T-helper 17 cell (primary cell): ENCODE data around the gene SELENOS. TPM values are rescaled to one million over a fixed set of nuclear protein-coding genes. Genes with fewer than 3 reads are reported as not detected.

Experiments used
- ATAC-seq: fragments of 150-1000 bp; cut with Tn5 transposase; 2 replicates; pipeline ENCODE4 v1.10.0; 2021; ENCODE audit warnings: mild to moderate bottlenecking, moderate library complexity
- DNase-seq, 3 donors: peaks; one replicate each; pipeline versions ENCODE4 v3.0.0 to v3.0.0-alpha.2; 2020 to 2021
- H3K9me3 ChIP-seq: one replicate; pipeline ENCODE4 v1.7.0; 2013; ENCODE audit warnings: low read length, mild to moderate bottlenecking; ENCODE audit not compliant: control insufficient read depth, poor library complexity, severe bottlenecking
- H3K27ac Mint-ChIP-seq: one replicate; pipeline ENCODE4 v1.8.0; 2022; ENCODE audit warnings: mild to moderate bottlenecking, moderate library complexity, mixed read lengths
- H3K27me3 Mint-ChIP-seq: one replicate; pipeline ENCODE4 v1.8.0; 2022; ENCODE audit warnings: mixed read lengths
- H3K36me3 Mint-ChIP-seq: one replicate; pipeline ENCODE4 v1.8.0; 2022; ENCODE audit warnings: low read depth, mixed read lengths
- H3K4me1 Mint-ChIP-seq: one replicate; pipeline ENCODE4 v1.8.0; 2022; ENCODE audit warnings: mild to moderate bottlenecking, mixed read lengths
- H3K4me3 Mint-ChIP-seq: one replicate; pipeline ENCODE4 v1.8.0; 2022; ENCODE audit warnings: mild to moderate bottlenecking, moderate library complexity, mixed read lengths
- total RNA-seq, 4 donors: library from RNA in 2 of 4; stranded (reverse) in 2 of 4; gene quantifications; one replicate each; pipeline ENCODE4 v1.2.3 and lab custom pipeline; 2022 to 2026

The SELENOS gene
- total RNA-seq, 2 donors from 2014 or later, result 28.0 to 36.3 TPM

DNA sequence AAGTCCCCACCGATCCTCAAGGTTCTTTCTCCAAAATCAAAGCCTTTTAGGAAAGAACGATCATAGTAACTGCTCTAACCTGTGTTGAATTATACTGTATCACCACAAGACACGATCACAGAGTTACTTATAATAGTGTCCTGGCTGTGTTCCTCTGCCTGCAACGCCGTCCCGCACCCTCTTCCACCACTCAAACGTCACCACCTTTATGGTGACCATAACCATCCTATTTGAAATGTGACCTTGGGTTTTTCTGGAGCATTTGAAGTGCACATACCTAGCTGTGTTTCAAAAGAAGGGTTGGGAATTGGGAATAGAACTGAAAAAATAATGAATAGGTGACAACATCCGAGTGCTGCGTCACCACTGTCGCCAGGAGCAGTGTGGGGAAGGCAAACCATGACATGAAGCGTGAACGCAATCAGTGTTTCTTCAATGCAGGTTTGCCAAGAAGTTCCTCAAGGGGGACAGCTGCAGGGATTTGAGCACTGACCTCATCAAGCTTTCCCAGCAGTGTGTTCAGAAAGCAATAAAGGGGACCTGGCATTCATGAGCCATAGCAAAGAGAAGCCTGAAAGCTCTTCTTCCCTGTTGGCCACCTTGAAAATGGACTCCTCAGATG is 769 bp upstream of the SELENOS start:
- DNase-seq, result no peak
- Mint-ChIP-seq H3K27me3 (no peaks in the 10 kb centered on the region), H3K4me3 (peak overlapping the region; percentile 99), H3K27ac (peak overlapping the region; percentile 66), H3K4me1 (peaks cover 10% of the 10 kb centered on the region), H3K36me3 (peaks cover 13% of the 10 kb centered on the region)
- ATAC-seq, result no peak
- H3K9me3 ChIP-seq, result no peaks in the 10 kb centered on the region

DNA sequence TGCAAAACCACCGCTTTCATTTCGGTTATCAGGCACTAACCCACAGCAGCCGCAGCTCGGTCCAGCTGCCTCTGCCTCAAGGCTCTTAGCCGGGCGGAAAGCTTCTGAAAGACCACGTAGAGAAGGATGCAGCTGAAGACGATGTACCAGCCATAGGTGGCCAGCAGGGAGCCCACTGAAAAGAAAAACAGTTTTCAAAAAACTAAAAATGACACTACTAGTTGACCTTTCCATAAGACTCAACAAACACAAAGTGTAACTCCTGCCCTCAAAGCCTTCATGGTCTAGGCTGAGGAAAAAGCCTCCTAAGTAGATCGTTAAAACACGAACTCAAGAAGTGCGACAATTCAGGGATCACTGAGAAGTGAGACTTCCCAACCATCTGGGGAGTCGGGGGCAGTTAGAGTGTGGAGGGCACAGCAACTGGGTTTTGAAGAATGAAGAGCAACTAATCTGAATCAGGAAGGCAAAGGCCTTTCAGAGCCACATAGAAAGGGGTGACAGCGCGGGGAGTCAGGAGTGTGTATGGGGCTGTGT is 716 bp downstream of the SELENOS start:
- no peak for DNase-seq
- no peak for ATAC-seq
- H3K36me3 Mint-ChIP-seq, result peaks cover 11% of the 10 kb centered on the region

DNA sequence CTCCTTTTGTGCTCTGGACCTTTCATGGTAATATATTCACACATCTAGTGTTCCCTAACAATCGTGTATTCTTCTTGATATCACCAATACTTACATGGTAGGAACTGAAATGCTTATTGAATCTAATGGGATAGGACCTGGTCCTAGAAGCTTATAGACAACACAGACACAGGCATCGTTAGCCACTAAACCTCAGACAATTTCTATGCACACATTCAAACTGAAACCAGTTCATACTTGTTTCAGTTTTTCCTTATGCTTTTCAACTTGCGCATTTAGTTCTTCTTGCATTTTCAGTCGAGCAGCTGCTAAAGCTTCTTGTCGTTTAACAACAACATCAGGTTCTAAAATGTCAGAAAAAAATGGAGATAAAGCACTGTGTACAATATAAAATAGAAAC is 2.3 kb downstream of the SELENOS start:
- H3K27ac Mint-ChIP-seq, result peak overlapping the region; percentile 74
- DNase-seq, result no peak
- H3K4me1 Mint-ChIP-seq, result peaks cover 10% of the 10 kb centered on the region
- no peak for ATAC-seq
- no peak overlapping the region for H3K4me3 Mint-ChIP-seq
- no peaks in the 10 kb centered on the region for H3K9me3 ChIP-seq
- H3K27me3 Mint-ChIP-seq, result no peaks in the 10 kb centered on the region
- H3K36me3 Mint-ChIP-seq, result peaks cover 11% of the 10 kb centered on the region

More for the DNA sequence above, 716 bp downstream of the SELENOS start:
- Mint-ChIP-seq H3K27me3 (no peaks in the 10 kb centered on the region), H3K4me1 (peaks cover 10% of the 10 kb centered on the region), H3K4me3 (peak overlapping the region; percentile 99), H3K27ac (peak overlapping the region; percentile 96)
- no peaks in the 10 kb centered on the region for H3K9me3 ChIP-seq

DNA sequence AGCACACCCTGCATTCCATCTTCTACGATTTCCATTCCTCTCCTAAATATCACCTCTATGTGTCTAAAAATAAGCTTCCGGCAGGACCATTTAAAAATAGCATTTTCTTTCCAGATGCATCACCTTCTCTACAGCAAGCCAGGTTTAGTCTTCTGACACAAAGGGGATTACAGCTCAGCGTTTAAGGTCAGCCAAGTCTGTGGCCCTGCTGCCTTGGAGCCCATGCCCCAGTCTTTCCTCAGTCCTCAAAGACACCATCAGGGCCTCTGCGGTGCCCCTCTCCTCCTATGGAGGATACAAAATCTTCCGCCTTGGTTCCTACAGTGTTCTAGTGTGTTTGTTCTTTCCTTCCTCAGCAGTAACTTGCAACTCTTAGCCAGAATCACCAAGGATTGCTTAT is 3.8 kb downstream of the SELENOS start:
- Mint-ChIP-seq H3K36me3 (peaks cover 17% of the 10 kb centered on the region), H3K27ac (peak overlapping the region; percentile 81), H3K27me3 (no peaks in the 10 kb centered on the region), H3K4me3 (peak overlapping the region; percentile 19), H3K4me1 (peaks cover 13% of the 10 kb centered on the region)
- H3K9me3 ChIP-seq, result no peaks in the 10 kb centered on the region
- no peak for ATAC-seq
- no peak for DNase-seq

DNA sequence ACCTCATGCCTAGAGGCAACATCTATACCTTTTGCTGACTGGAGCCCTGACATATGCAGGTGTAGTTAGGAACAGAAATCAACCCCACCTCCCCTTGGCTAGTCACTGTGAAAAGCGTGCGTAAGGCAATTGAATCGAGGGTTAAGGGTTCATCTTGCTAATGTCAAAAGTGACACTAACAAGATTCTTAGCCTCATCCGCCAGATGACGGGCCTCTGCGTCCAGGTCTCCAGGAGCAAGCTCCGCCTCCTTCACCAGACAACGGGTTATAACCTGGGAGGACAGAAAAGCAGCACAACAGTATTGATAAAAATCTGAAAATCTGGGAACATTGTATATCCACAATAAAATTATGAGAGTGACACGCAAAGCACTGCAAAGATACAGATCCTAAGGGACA is 4.7 kb downstream of the SELENOS start:
- ATAC-seq (no peak), DNase-seq (no peak)
- Mint-ChIP-seq H3K4me1 (peaks cover 11% of the 10 kb centered on the region), H3K27ac (no peak overlapping the region), H3K27me3 (no peaks in the 10 kb centered on the region), H3K36me3 (peaks cover 17% of the 10 kb centered on the region), H3K4me3 (no peak overlapping the region)
- H3K9me3 ChIP-seq, result no peaks in the 10 kb centered on the region

DNA sequence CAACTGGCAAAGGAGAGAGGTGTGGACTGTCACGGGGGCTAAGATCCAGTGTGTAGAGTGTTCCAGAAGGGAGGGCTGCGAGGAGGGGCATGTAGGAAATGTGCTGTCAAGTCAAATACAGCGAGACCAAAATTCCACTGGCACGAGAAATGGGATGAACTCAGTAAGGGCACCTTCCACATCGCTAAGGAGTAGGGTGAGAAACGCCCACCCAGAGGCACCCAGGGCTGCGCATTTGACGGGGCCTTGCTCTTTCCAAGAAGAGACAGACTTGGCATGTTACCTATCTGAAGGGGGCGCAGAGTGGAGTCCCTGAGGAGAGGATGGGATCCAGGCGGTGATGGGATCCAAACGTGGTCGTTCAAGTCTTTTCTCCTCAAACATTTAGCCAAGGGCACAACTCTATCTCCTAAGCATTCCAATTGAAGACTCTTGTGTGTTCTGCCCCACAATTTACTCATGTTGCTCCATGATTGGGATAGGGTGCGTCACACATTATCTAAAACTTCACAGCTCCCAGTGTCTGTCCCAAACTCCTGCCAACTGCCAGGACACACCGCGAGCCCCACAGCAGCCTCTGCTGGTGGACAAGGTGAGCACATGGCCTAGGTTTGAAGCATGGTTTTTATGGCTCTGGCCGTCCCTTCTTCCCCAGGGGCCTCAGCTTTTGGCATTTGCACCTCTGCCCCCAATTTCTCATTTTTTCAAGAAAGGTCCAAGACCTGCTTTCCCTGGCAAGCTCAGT is 7.6 kb downstream of the SELENOS start:
- DNase-seq (no peak), ATAC-seq (no peak)
- H3K27ac Mint-ChIP-seq, result peak overlapping the region; percentile 74
- H3K9me3 ChIP-seq, result no peaks in the 10 kb centered on the region
- H3K27me3 Mint-ChIP-seq, result no peaks in the 10 kb centered on the region
- no peak overlapping the region for H3K4me3 Mint-ChIP-seq
- H3K4me1 Mint-ChIP-seq, result peaks cover 8% of the 10 kb centered on the region
- H3K36me3 Mint-ChIP-seq, result peaks cover 15% of the 10 kb centered on the region

DNA sequence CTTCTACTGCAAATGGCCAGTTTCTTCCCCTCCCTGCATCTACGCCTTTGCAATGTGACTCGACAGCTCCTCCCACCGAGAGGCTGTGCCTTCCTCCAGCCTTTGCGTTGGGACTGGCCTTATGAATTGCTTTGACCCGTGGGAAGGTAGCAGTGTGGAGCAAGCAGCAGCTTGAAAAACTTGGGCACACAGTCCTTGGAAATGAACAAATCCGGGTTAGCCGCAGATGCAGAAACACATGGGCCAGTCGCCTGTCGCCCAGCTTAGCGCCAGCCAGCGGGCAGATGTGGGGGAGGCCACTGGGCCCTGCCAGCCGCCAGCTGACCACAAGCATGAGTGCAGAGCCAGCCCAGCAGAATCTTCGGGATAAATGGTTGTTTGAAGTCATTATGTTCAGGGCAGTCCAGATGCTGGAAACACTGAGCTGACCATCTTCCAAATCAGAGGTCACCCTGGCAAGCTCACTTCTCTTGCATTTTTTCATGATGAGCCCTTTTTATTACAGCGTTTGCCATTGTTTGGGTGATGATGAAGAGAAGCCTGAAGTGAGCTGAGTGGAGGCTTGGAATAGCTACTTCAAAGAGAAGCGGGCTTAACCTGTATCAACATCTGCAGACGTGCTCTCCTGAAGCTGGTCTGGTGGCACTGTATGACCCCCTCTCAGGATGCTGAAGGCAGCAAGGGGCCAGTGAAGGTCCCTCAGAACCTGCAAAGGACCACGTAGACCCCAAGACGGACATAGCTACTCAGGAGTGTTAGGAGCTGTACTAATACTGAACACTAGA is 9.8 kb downstream of the SELENOS start:
- H3K9me3 ChIP-seq, result no peaks in the 10 kb centered on the region
- H3K4me1 Mint-ChIP-seq, result peaks cover 5% of the 10 kb centered on the region
- DNase-seq (no peak), ATAC-seq (no peak)
- no peak overlapping the region for H3K27ac Mint-ChIP-seq
- no peaks in the 10 kb centered on the region for H3K27me3 Mint-ChIP-seq
- H3K36me3 Mint-ChIP-seq, result peaks cover 10% of the 10 kb centered on the region
- peak overlapping the region; percentile 64 for H3K4me3 Mint-ChIP-seq

DNA sequence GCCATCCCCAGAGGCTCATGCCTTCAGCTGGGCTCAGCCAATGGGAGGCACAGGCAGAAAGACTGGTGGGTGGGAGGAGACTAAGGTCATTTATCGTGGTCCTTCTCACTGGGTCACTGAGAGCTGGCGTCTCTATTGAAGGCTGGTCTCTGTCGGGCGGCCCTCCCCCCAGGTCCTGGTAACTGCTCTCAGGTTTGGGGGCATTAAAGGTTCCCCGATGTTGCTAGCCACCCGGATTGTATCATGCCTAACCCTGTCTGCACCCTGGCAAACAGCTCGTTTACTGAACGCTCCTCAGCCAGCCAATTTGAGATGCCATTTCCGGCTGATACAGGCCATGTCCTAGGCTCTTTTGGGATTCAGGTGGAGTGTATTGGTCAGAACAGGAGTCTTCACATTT is 10.5 kb downstream of the SELENOS start:
- no peak for DNase-seq
- no peak for ATAC-seq
- Mint-ChIP-seq H3K27me3 (no peaks in the 10 kb centered on the region), H3K36me3 (peaks cover 10% of the 10 kb centered on the region), H3K4me3 (no peak overlapping the region), H3K27ac (no peak overlapping the region), H3K4me1 (peaks cover 5% of the 10 kb centered on the region)
- H3K9me3 ChIP-seq, result no peaks in the 10 kb centered on the region

DNA sequence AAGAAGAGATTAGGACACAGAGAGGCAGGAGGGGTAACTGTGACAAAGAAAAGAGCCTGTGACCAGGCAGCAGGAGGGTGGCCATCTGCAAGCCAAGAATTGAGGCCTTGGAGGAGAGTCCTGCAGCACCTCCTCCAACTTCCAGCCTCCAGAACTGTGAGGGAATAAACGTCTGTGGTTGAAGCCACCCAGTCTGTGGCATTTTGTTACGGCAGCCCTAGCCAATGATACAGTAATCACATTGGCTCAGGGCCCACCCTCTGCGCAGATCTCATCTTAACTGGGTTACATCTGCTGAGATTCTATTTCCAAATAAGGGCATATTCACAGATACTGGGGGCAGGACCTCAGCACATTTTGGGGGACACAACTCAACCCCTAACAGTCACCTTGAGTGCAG is 11.3 kb downstream of the SELENOS start:
- DNase-seq (no peak), ATAC-seq (no peak)
- no peak overlapping the region for H3K4me3 Mint-ChIP-seq
- no peak overlapping the region for H3K27ac Mint-ChIP-seq
- H3K4me1 Mint-ChIP-seq, result peaks cover 5% of the 10 kb centered on the region
- H3K9me3 ChIP-seq, result no peaks in the 10 kb centered on the region
- peaks cover 10% of the 10 kb centered on the region for H3K36me3 Mint-ChIP-seq
- no peaks in the 10 kb centered on the region for H3K27me3 Mint-ChIP-seq

DNA sequence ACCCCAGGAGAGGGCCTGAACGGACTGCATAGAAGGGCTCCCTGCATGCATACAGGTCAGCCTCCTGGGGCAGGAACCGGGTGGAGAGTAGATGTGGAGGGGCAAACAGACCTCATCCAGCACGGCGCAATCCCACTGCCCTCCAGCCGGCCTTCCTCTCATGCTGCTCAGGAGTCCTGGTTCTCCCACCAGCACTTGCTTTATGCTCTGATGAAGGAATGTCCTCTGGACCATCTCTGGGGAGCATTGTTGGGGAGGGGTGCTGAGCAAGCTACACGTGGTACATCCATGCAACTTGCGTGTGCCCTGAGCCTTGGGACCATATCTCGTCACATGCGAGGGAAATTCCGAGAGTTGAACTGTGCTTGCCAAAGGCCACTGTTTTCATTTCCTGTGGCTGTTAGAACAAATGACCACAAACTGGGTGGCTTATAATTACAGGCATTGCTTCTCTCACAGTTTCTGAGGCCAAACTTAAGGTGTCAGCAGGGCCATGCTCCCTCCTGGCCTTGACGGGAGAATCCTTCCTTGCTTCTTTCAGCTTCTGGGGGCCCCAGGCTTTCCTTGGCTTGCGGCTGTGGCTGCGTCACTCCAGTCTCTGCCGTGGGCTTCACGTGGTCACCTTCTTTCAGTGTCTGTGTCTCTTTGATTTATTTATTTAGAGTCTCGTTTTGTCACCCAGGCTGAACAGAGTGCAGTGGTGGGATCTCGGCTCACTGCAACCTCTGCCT is 12.2 kb downstream of the SELENOS start:
- no peak overlapping the region for H3K27ac Mint-ChIP-seq
- no peak for DNase-seq
- H3K27me3 Mint-ChIP-seq, result peaks cover 5% of the 10 kb centered on the region
- peaks cover 10% of the 10 kb centered on the region for H3K36me3 Mint-ChIP-seq
- no peak for ATAC-seq
- H3K9me3 ChIP-seq, result no peaks in the 10 kb centered on the region
- peaks cover 5% of the 10 kb centered on the region for H3K4me1 Mint-ChIP-seq
- H3K4me3 Mint-ChIP-seq, result no peak overlapping the region

DNA sequence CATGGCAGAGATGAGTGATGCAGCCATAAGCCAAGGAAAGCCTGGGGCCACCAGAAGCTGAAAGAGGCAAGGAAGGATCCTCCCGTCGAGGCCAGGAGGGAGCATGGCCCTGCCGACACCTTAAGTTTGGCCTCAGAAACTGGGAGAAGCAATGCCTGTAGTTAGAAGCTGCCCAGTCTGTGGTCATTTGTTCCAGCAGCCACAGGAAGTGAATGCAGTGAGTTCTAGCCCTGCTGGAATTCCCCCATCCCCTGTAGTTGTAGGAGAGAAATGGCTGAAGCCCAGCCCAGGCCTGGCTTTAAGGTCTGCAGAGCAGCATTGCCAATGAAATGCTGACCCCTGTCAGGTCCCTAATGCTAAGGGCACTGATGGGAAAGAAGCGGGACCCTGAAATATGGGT is 13.3 kb downstream of the SELENOS start:
- H3K9me3 ChIP-seq, result no peaks in the 10 kb centered on the region
- no peak overlapping the region for H3K27ac Mint-ChIP-seq
- DNase-seq, result no peak
- ATAC-seq, result no peak
- peaks cover 16% of the 10 kb centered on the region for H3K27me3 Mint-ChIP-seq
- H3K4me3 Mint-ChIP-seq, result no peak overlapping the region
- H3K36me3 Mint-ChIP-seq, result peaks cover 4% of the 10 kb centered on the region
- peaks cover 2% of the 10 kb centered on the region for H3K4me1 Mint-ChIP-seq

DNA sequence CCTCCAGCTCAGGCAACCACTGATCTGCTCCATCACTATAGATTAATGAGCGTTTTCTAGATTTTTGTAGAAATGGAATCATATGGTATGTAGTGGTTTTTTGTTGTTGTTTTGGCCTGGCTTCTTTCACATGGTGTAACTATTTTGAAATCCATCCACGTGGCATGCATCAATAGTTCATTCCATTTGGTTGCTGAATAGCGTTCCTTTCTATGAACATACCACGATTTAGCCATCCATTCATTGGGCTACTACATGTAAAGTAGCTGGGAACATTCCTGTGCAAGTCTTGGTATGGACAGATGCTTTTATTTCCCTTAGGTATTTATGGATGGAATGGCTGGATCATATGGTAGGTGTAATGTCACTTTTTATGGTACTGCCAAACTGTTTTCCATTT is 14.7 kb downstream of the SELENOS start:
- H3K27ac Mint-ChIP-seq, result no peak overlapping the region
- H3K27me3 Mint-ChIP-seq, result peaks cover 27% of the 10 kb centered on the region
- DNase-seq (no peak), ATAC-seq (no peak)
- peaks cover 3% of the 10 kb centered on the region for H3K36me3 Mint-ChIP-seq
- no peak overlapping the region for H3K4me3 Mint-ChIP-seq
- H3K9me3 ChIP-seq, result no peaks in the 10 kb centered on the region
- H3K4me1 Mint-ChIP-seq, result peaks cover 6% of the 10 kb centered on the region
